ENCODE results near the gene ATG12.

GRCh38 chr5:115884704-115885103 lies 43.3 kb upstream of the ATG12 start:
- no peak for TF ChIP-seq CTCF (optimal IDR thresholded peaks at IDR 0.05 in 1 of 3, IDR thresholded peaks at IDR 0.05 in 1 of 3, conservative IDR thresholded peaks at IDR 0.05 in 1 of 3; ENCODE audit: extremely low read depth in 1 of 3, insufficient read depth in 2 of 3, low read length in 3 of 3)
- no peak for TF ChIP-seq EZH2 (IDR thresholded peaks at IDR 0.05; ENCODE audit: low read length)

Measured in keratinocyte (primary cell).